ENCODE measurements around the gene RAB31.

The RAB31 gene

DNA sequence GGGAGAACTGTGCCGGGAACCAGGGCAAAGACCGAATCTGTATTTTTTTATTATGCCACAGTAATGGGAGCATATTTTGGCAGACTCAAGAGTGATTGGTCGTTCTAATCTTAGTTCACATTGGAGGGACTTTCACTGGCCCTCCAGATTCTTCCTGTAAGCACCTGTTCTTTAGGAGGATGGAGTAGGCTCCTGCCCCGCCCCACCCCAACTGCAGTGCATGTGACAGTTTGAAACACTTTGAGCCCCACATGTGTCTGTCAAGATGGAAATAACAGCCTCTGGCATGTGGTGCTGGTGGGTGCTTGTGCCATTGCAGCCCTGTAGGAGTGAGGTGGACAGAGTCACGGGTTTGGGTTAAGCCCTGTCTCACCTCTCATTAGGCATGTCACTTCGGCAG lies 134.3 kb downstream of the RAB31 start:
- H4K8ac ChIP-seq (ENCODE audit: low read length): no peak overlapping the region
- H2AK5ac ChIP-seq (ENCODE audit: low read length, severe bottlenecking): no peak overlapping the region
- no peak overlapping the region for H3K4me2 ChIP-seq (ENCODE audit: low read length, poor library complexity, severe bottlenecking)
- no peak overlapping the region for H3K4me3 ChIP-seq (ENCODE audit: insufficient read depth in 1 of 2, low read depth in 1 of 2, low read length in 2 of 2)
- H2BK12ac ChIP-seq (ENCODE audit: low read length in 2 of 2): no peak overlapping the region
- H3K4me1 ChIP-seq (ENCODE audit: control insufficient read depth, insufficient read depth, low read depth, low read length): peaks cover 15% of the 10 kb centered on the region
- H3K23ac ChIP-seq (ENCODE audit: low read length in 2 of 2): no peak overlapping the region
- no peak overlapping the region for H4K91ac ChIP-seq (ENCODE audit: low read length)
- H3K4ac ChIP-seq (ENCODE audit: low read depth in 1 of 2, low read length in 2 of 2): no peak overlapping the region
- no peak overlapping the region for H3K14ac ChIP-seq (ENCODE audit: low read length in 2 of 2)
- H2BK120ac ChIP-seq (ENCODE audit: low read depth, low read length): no peak overlapping the region
- H3K27me3 ChIP-seq (ENCODE audit: control insufficient read depth in 1 of 2, insufficient read depth in 1 of 2, low read length in 2 of 2): no peaks in the 10 kb centered on the region
- peaks cover 0 to 23% of the 10 kb centered on the region in 2 experiments for H3K36me3 ChIP-seq (ENCODE audit: control insufficient read depth in 1 of 2, insufficient read depth in 2 of 2, low read depth in 1 of 2, low read length in 2 of 2)
- H3K79me1 ChIP-seq (replicated peaks; ENCODE audit: low read length, poor library complexity, severe bottlenecking): no peaks in the 10 kb centered on the region
- no peak overlapping the region for H3K27ac ChIP-seq (ENCODE audit: low read length, poor library complexity, severe bottlenecking)
- no peak overlapping the region for H3K18ac ChIP-seq (ENCODE audit: low read depth in 1 of 2, low read length in 2 of 2)
- no peak for DNase-seq
- no peaks in the 10 kb centered on the region for H3K9me3 ChIP-seq (ENCODE audit: control insufficient read depth, low read length)
- H2AFZ ChIP-seq (ENCODE audit: low read depth, low read length): no peak overlapping the region
- no peak overlapping the region for H3K9ac ChIP-seq (ENCODE audit: low read length)
- WGBS: 97% methylated on average over 6 of the region's 6 CpGs
- no peak overlapping the region for H2BK15ac ChIP-seq (ENCODE audit: low read depth, poor library complexity, severe bottlenecking)
- no peak overlapping the region for H2BK5ac ChIP-seq (ENCODE audit: low read depth, low read length, poor library complexity, severe bottlenecking)

DNA sequence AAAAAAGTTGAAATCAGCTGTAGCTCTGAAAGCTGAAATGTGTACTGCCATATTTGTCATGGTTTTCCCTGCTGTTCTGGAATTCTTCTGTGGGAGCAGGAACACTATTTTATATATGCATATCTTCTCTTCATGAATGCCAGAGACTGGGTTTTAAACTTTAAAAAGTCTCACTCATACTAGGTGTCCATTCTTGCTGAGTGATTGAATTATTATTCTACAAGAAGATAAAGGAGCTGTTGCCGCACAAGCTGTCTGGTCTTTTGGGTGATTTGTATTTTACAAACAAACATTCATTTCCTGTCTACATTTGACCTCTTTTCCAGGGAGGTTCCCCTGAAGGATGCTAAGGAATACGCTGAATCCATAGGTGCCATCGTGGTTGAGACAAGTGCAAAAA lies 137.2 kb downstream of the RAB31 start:
- Histone ChIP-seq H3K14ac (ENCODE audit: low read length in 2 of 2) (no peak overlapping the region), H2BK120ac (ENCODE audit: low read depth, low read length) (no peak overlapping the region), H3K4me3 (ENCODE audit: insufficient read depth in 1 of 2, low read depth in 1 of 2, low read length in 2 of 2) (no peak overlapping the region), H3K27me3 (ENCODE audit: control insufficient read depth in 1 of 2, insufficient read depth in 1 of 2, low read length in 2 of 2) (no peaks in the 10 kb centered on the region), H3K9ac (ENCODE audit: low read length) (no peak overlapping the region), H2BK15ac (ENCODE audit: low read depth, poor library complexity, severe bottlenecking) (no peak overlapping the region), H3K4me2 (ENCODE audit: low read length, poor library complexity, severe bottlenecking) (no peak overlapping the region), H4K8ac (ENCODE audit: low read length) (no peak overlapping the region), H3K23ac (ENCODE audit: low read length in 2 of 2) (no peak overlapping the region), H2AK5ac (ENCODE audit: low read length, severe bottlenecking) (no peak overlapping the region), H3K79me1 (replicated peaks; ENCODE audit: low read length, poor library complexity, severe bottlenecking) (peaks cover 1% of the 10 kb centered on the region), H2BK12ac (ENCODE audit: low read length in 2 of 2) (no peak overlapping the region), H3K36me3 (ENCODE audit: control insufficient read depth in 1 of 2, insufficient read depth in 2 of 2, low read depth in 1 of 2, low read length in 2 of 2) (peaks cover 0 to 33% of the 10 kb centered on the region in 2 experiments), H3K18ac (ENCODE audit: low read depth in 1 of 2, low read length in 2 of 2) (no peak overlapping the region), H2AFZ (ENCODE audit: low read depth, low read length) (no peak overlapping the region), H3K27ac (ENCODE audit: low read length, poor library complexity, severe bottlenecking) (no peak overlapping the region), H3K9me3 (ENCODE audit: control insufficient read depth, low read length) (no peaks in the 10 kb centered on the region), H3K4ac (ENCODE audit: low read depth in 1 of 2, low read length in 2 of 2) (no peak overlapping the region), H4K91ac (ENCODE audit: low read length) (no peak overlapping the region), H2BK5ac (ENCODE audit: low read depth, low read length, poor library complexity, severe bottlenecking) (no peak overlapping the region), H3K4me1 (ENCODE audit: control insufficient read depth, insufficient read depth, low read depth, low read length) (peaks cover 5% of the 10 kb centered on the region)
- WGBS: 78% methylated on average over 2 of the region's 3 CpGs
- DNase-seq: no peak

DNA sequence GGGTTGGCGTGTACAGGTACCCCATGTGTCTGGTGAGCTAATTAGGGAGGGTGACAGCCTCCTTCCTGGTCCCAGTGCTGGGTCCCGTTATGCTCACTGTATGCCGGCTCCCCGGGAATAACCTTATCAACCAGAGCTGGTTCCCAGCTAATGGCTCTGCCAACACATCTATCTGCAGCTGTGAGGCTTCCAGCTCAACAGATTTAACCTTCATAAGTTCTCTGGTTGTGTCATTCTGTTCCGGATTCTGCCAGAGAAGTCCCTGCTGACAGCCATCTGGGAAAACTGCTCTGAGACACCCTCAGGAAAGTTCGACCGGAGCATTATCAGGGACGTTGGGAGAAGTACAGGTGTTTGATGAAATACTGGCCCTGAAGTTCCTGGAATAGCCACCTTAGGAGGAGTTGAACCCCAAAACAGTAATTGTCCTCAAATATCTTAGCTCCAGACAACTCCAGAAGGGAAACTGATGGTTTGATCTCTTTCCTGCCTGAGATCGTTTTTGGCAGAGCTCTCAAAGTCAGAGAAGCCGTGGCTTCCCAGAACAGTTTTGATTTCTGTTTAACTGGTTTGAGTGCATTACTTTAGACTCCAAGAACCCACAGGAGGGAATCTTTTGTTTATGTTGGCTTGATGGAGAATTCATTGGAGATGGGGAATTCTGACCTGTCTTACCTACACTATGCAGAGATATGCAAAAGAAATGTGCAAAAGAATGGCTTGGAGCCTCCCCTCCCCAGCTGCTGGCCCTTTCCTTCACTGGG lies 138.2 kb downstream of the RAB31 start:
- Histone ChIP-seq H3K9me3 (ENCODE audit: control insufficient read depth, low read length) (no peaks in the 10 kb centered on the region), H3K79me1 (replicated peaks; ENCODE audit: low read length, poor library complexity, severe bottlenecking) (peaks cover 1% of the 10 kb centered on the region), H3K27ac (ENCODE audit: low read length, poor library complexity, severe bottlenecking) (no peak overlapping the region), H2AK5ac (ENCODE audit: low read length, severe bottlenecking) (peak overlapping the region; percentile 13), H3K27me3 (ENCODE audit: control insufficient read depth in 1 of 2, insufficient read depth in 1 of 2, low read length in 2 of 2) (no peaks in the 10 kb centered on the region), H3K14ac (ENCODE audit: low read length in 2 of 2) (no peak overlapping the region), H2AFZ (ENCODE audit: low read depth, low read length) (no peak overlapping the region), H3K4me1 (ENCODE audit: control insufficient read depth, insufficient read depth, low read depth, low read length) (peaks cover 5% of the 10 kb centered on the region), H4K91ac (ENCODE audit: low read length) (no peak overlapping the region), H3K4me3 (ENCODE audit: insufficient read depth in 1 of 2, low read depth in 1 of 2, low read length in 2 of 2) (no peak overlapping the region), H3K4ac (ENCODE audit: low read depth in 1 of 2, low read length in 2 of 2) (no peak overlapping the region), H2BK15ac (ENCODE audit: low read depth, poor library complexity, severe bottlenecking) (no peak overlapping the region), H2BK5ac (ENCODE audit: low read depth, low read length, poor library complexity, severe bottlenecking) (no peak overlapping the region), H3K9ac (ENCODE audit: low read length) (no peak overlapping the region), H3K36me3 (ENCODE audit: control insufficient read depth in 1 of 2, insufficient read depth in 2 of 2, low read depth in 1 of 2, low read length in 2 of 2) (peaks cover 0 to 33% of the 10 kb centered on the region in 2 experiments), H2BK12ac (ENCODE audit: low read length in 2 of 2) (peak overlapping the region in 1 of 2 experiments; percentile 40), H3K4me2 (ENCODE audit: low read length, poor library complexity, severe bottlenecking) (no peak overlapping the region), H3K18ac (ENCODE audit: low read depth in 1 of 2, low read length in 2 of 2) (no peak overlapping the region), H4K8ac (ENCODE audit: low read length) (no peak overlapping the region), H3K23ac (ENCODE audit: low read length in 2 of 2) (no peak overlapping the region), H2BK120ac (ENCODE audit: low read depth, low read length) (no peak overlapping the region)
- WGBS: 89% methylated on average over 10 of the region's 10 CpGs
- no peak for DNase-seq

DNA sequence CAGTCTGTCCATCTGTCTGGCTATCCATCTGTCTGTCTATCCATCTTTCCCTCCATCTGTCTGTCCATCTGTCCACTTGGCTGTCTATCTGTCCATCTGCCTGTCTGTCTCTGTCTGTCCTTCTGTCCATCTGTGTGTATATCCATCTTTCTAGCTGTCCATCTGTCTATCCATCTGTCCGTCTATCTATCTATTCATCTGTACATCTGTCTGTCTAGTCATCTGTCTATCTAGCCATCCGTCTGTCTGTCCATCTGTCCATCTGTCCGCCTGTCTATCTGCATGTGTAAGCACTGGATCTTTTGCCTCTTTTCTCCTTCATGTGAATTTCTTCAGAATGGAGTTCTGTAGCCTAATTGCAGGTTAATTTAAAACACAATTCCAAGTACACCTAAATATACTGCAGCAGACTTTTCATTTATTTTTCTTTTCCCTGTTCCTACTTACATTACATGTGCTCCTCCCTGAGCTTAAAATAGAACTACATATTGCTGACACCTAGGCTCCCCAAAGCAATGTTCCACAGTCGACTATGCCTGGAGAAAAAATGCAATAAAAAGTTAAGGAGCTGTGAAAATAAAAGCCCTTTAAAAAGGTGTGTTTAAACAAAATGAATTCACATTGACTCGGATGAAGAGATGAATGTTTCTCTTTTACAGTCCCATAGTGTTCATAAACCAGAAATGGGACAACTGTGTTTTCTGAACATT lies 140.2 kb downstream of the RAB31 start:
- WGBS: 92% methylated on average over 5 of the region's 5 CpGs
- Histone ChIP-seq H3K36me3 (ENCODE audit: control insufficient read depth in 1 of 2, insufficient read depth in 2 of 2, low read depth in 1 of 2, low read length in 2 of 2) (peaks cover 0 to 38% of the 10 kb centered on the region in 2 experiments), H3K27me3 (ENCODE audit: control insufficient read depth in 1 of 2, insufficient read depth in 1 of 2, low read length in 2 of 2) (no peaks in the 10 kb centered on the region), H2BK12ac (ENCODE audit: low read length in 2 of 2) (peak overlapping the region; percentile 4 to 56), H3K27ac (ENCODE audit: low read length, poor library complexity, severe bottlenecking) (no peak overlapping the region), H3K4me2 (ENCODE audit: low read length, poor library complexity, severe bottlenecking) (no peak overlapping the region), H2BK120ac (ENCODE audit: low read depth, low read length) (no peak overlapping the region), H3K4ac (ENCODE audit: low read depth in 1 of 2, low read length in 2 of 2) (no peak overlapping the region), H3K9ac (ENCODE audit: low read length) (no peak overlapping the region), H3K18ac (ENCODE audit: low read depth in 1 of 2, low read length in 2 of 2) (no peak overlapping the region), H2BK5ac (ENCODE audit: low read depth, low read length, poor library complexity, severe bottlenecking) (no peak overlapping the region), H2AFZ (ENCODE audit: low read depth, low read length) (no peak overlapping the region), H4K8ac (ENCODE audit: low read length) (no peak overlapping the region), H4K91ac (ENCODE audit: low read length) (peak overlapping the region; percentile 11), H3K79me1 (replicated peaks; ENCODE audit: low read length, poor library complexity, severe bottlenecking) (peaks cover 1% of the 10 kb centered on the region), H3K9me3 (ENCODE audit: control insufficient read depth, low read length) (no peaks in the 10 kb centered on the region), H3K4me1 (ENCODE audit: control insufficient read depth, insufficient read depth, low read depth, low read length) (peaks cover 5% of the 10 kb centered on the region), H3K4me3 (ENCODE audit: insufficient read depth in 1 of 2, low read depth in 1 of 2, low read length in 2 of 2) (no peak overlapping the region), H2BK15ac (ENCODE audit: low read depth, poor library complexity, severe bottlenecking) (no peak overlapping the region), H3K23ac (ENCODE audit: low read length in 2 of 2) (no peak overlapping the region), H3K14ac (ENCODE audit: low read length in 2 of 2) (no peak overlapping the region), H2AK5ac (ENCODE audit: low read length, severe bottlenecking) (no peak overlapping the region)
- DNase-seq: no peak

Data from mesenchymal stem cell (in vitro differentiated cells and primary cell).